Aorta (tissue), 5 donors: ENCODE results near the gene SMC1B. TPM values are rescaled to one million over a fixed set of nuclear protein-coding genes. Genes with fewer than 3 reads are reported as not detected.

ENCODE experiments used
- ATAC-seq: fragments of 200-7000 bp; cut with Tn5 transposase; one replicate; pipeline ENCODE4 v1.9.1; 2022; ENCODE audit warnings: moderate library complexity; ENCODE audit not compliant: low FRiP score
- DNase-seq, 2 donors: peaks; one replicate each; pipeline ENCODE4 v3.0.0-alpha.2; 2020
- H3K27ac ChIP-seq, 2 donors: one replicate each; pipeline ENCODE4 v1.5.1; 2013; ENCODE audit warnings: low read length in 2 of 2, mild to moderate bottlenecking in 2 of 2, moderate library complexity in 2 of 2, control low read depth in 1 of 2, inconsistent platforms in 1 of 2, low read depth in 1 of 2
- H3K27me3 ChIP-seq, 2 donors: one replicate each; pipeline ENCODE4 v1.6.1; 2013; ENCODE audit warnings: control low read depth in 1 of 2, low read length in 1 of 2, mild to moderate bottlenecking in 1 of 2, moderate library complexity in 1 of 2; ENCODE audit not compliant: insufficient read depth in 2 of 2, control insufficient read depth in 1 of 2
- H3K36me3 ChIP-seq, 2 donors: one replicate each; pipeline ENCODE4 v1.6.1; 2013; ENCODE audit warnings: control low read depth in 1 of 2, low read length in 1 of 2, mild to moderate bottlenecking in 1 of 2; ENCODE audit not compliant: insufficient read depth in 2 of 2, control insufficient read depth in 1 of 2
- H3K4me1 ChIP-seq, 2 donors: one replicate each; pipeline ENCODE4 v1.6.1; 2013; ENCODE audit warnings: low read length in 2 of 2, control low read depth in 1 of 2, mild to moderate bottlenecking in 1 of 2, moderate library complexity in 1 of 2; ENCODE audit not compliant: insufficient read depth in 2 of 2, control insufficient read depth in 1 of 2
- H3K4me3 ChIP-seq, 2 donors: one replicate each; pipeline ENCODE4 v1.5.1; 2013; ENCODE audit warnings: low read length in 2 of 2, control low read depth in 1 of 2, mild to moderate bottlenecking in 1 of 2
- H3K9me3 ChIP-seq: one replicate; pipeline ENCODE4 v1.6.1; 2013; ENCODE audit warnings: mild to moderate bottlenecking, low read length; ENCODE audit not compliant: control insufficient read depth
- WGBS, 2 donors: extraction: QIAGEN DNeasy Blood & Tissue Kit; methylation state at CpG; one replicate each; pipeline ENCODE4 v1.1.7; 2013; 5-methylcytosine and 5-hydroxymethylcytosine counted together
- intact Hi-C, 2 donors: fragments of 100-400 bp; cut with DNase I; formaldehyde crosslinking; loops; one replicate each; pipeline versions ENCODE4 v1.14.2 to v1.15.0; 2022
- polyA plus RNA-seq, 2 donors: library from polyadenylated mRNA; stranded (reverse); fragments of 200-250 nt; gene quantifications; one replicate each; pipeline ENCODE4 v1.2.3, GENCODE V29; 2013
- total RNA-seq, 2 donors: library from RNA; stranded (reverse); fragmentation: NEBNext Ultra II Directional; extraction: Animal tissue kit (Norgen Biotek cat#: 25700); gene quantifications; one replicate each; pipeline ENCODE4 v1.2.1, GENCODE V29; 2021
- donor health status: healthy with polysubstance abuse.
- donor health status: Bipolar disorder and iron deficiency.
- donor health status: DM: no; HTN: no; CAD: no.
- donor health status: DM: no; HTN: no; CAD: no.
- donor health status: DM: yes; HTN: yes; CAD: no.

SMC1B gene
- total and polyA plus RNA-seq, 4 donors: not detected

- no peaks in the 10 kb centered on the region for H3K27me3 ChIP-seq
- H3K9me3 ChIP-seq: no peaks in the 10 kb centered on the region
- intact Hi-C loops: no loop called here
- no peaks in the 10 kb centered on the region for H3K4me1 ChIP-seq
- no peak overlapping the region for H3K4me3 ChIP-seq
- peaks cover 3 to 7% of the 10 kb centered on the region in 2 donors for H3K36me3 ChIP-seq
- 68 to 70% methylated on average over 9 of the region's 9 CpGs for WGBS, 2 donors
- peak overlapping the region in 1 of 2 donors; percentile 32 for H3K27ac ChIP-seq
- DNase-seq (no peak), ATAC-seq (no peak)
Observed at GRCh38 chr22:45337536-45337935, 75.9 kb downstream of the SMC1B start.

- 2 to 4% methylated on average over 18 of the region's 18 CpGs for WGBS, 2 donors
- Histone ChIP-seq H3K36me3 (peaks cover 4 to 5% of the 10 kb centered on the region in 2 donors), H3K4me1 (no peaks in the 10 kb centered on the region)
Observed at GRCh38 chr22:45336971-45337431, 76.4 kb downstream of the SMC1B start.

GRCh38 chr22:45335854-45336522, 77.4 kb downstream of the SMC1B start:
- Histone ChIP-seq H3K4me1 (no peaks in the 10 kb centered on the region), H3K9me3 (no peaks in the 10 kb centered on the region), H3K4me3 (no peak overlapping the region), H3K27me3 (no peaks in the 10 kb centered on the region), H3K36me3 (peaks cover 0 to 8% of the 10 kb centered on the region in 2 donors), H3K27ac (no peak overlapping the region)
- WGBS, 2 donors: 78% methylated on average over 29 of the region's 29 CpGs
- ATAC-seq (no peak), DNase-seq (no peak)
- intact Hi-C loops: no loop called here

More at GRCh38 chr22:45336971-45337431, 76.4 kb downstream of the SMC1B start:
- Histone ChIP-seq H3K27ac (peak overlapping the region; percentile 15 to 19), H3K27me3 (no peaks in the 10 kb centered on the region), H3K9me3 (no peaks in the 10 kb centered on the region), H3K4me3 (no peak overlapping the region)
- intact Hi-C loops: no loop called here
- DNase-seq: peak; percentile 89 to 91
- peak; percentile 64 for ATAC-seq

GRCh38 chr22:45335021-45335818, 78.2 kb downstream of the SMC1B start:
- ATAC-seq: peak; percentile 19
- Histone ChIP-seq H3K4me3 (no peak overlapping the region), H3K9me3 (no peaks in the 10 kb centered on the region), H3K27ac (peak overlapping the region in 1 of 2 donors; percentile 4), H3K4me1 (no peaks in the 10 kb centered on the region), H3K27me3 (no peaks in the 10 kb centered on the region), H3K36me3 (peaks cover 0 to 4% of the 10 kb centered on the region in 2 donors)
- WGBS, 2 donors: 33 to 45% methylated on average over 26 of the region's 26 CpGs
- intact Hi-C loops: no loop called here
- DNase-seq: no peak

- 20 to 23% methylated on average over 9 of the region's 9 CpGs for WGBS, 2 donors
- DNase-seq (no peak), ATAC-seq (no peak)
- Histone ChIP-seq H3K4me3 (no peak overlapping the region), H3K36me3 (peaks cover 0 to 5% of the 10 kb centered on the region in 2 donors), H3K4me1 (no peaks in the 10 kb centered on the region), H3K27me3 (no peaks in the 10 kb centered on the region), H3K9me3 (no peaks in the 10 kb centered on the region), H3K27ac (peak overlapping the region in 1 of 2 donors; percentile 4)
- intact Hi-C loops: no loop called here
Observed at GRCh38 chr22:45334528-45334927, 78.9 kb downstream of the SMC1B start.

- Histone ChIP-seq H3K4me1 (no peaks in the 10 kb centered on the region), H3K27ac (no peak overlapping the region), H3K9me3 (no peaks in the 10 kb centered on the region), H3K36me3 (peaks cover 0 to 6% of the 10 kb centered on the region in 2 donors), H3K4me3 (no peak overlapping the region), H3K27me3 (no peaks in the 10 kb centered on the region)
- no peak for DNase-seq
- intact Hi-C loops: no loop called here
- no peak for ATAC-seq
- 8% methylated on average over 5 of the region's 5 CpGs for WGBS, 2 donors
Observed at GRCh38 chr22:45334068-45334467, 79.3 kb downstream of the SMC1B start.

GRCh38 chr22:45332001-45332400, 81.4 kb downstream of the SMC1B start:
- WGBS, 2 donors: 93 to 96% methylated on average over 7 of the region's 7 CpGs
- DNase-seq (no peak), ATAC-seq (no peak)
- Histone ChIP-seq H3K27me3 (no peaks in the 10 kb centered on the region), H3K4me1 (no peaks in the 10 kb centered on the region), H3K36me3 (peaks cover 0 to 6% of the 10 kb centered on the region in 2 donors), H3K9me3 (no peaks in the 10 kb centered on the region), H3K4me3 (no peak overlapping the region), H3K27ac (no peak overlapping the region)
- intact Hi-C loops: no loop called here

GRCh38 chr22:45331486-45331885, 81.9 kb downstream of the SMC1B start:
- DNase-seq: peak in 1 of 2 donors; percentile 39
- no peak for ATAC-seq
- H3K9me3 ChIP-seq: no peaks in the 10 kb centered on the region
- intact Hi-C loops: no loop called here
- H3K27ac ChIP-seq: no peak overlapping the region
- no peak overlapping the region for H3K4me3 ChIP-seq
- H3K36me3 ChIP-seq: peaks cover 0 to 6% of the 10 kb centered on the region in 2 donors
- 87 to 90% methylated on average over 9 of the region's 9 CpGs for WGBS, 2 donors
- H3K4me1 ChIP-seq: no peaks in the 10 kb centered on the region
- H3K27me3 ChIP-seq: no peaks in the 10 kb centered on the region
